Measurements from ENCODE around the gene RNF182.
"Not testable (repeated sequence)": the region's sequence is repeated elsewhere in the genome, so short reads cannot be mapped to it uniquely, and the experiment has no call there.

Gene RNF182

GRCh38 chr6:13924949-13925881 is at the start of gene RNF182:
Gene RNF182, plus strand, starts transcription at chr6:13924952. Its CDS starts 52,168 bp downstream, at chr6:13977120.
- DNase-seq (ENCODE audit: low read depth in 3 of 3) = peak in 2 of 3 donors; percentile 7 to 41

- DNase-seq (ENCODE audit: low read depth in 3 of 3) = no peak
These were observed 47.7 kb upstream of the RNF182 start for GRCh38 chr6:13877051-13877450.

GRCh38 chr6:13880061-13880663 is 44.6 kb upstream of the RNF182 start:
- not testable (repeated sequence) for DNase-seq (ENCODE audit: low read depth in 3 of 3)

- DNase-seq (ENCODE audit: low read depth in 3 of 3) = no peak
These were observed 43.1 kb upstream of the RNF182 start for GRCh38 chr6:13881621-13882165.

GRCh38 chr6:13883966-13884365 is 40.8 kb upstream of the RNF182 start:
- no peak for DNase-seq (ENCODE audit: low read depth in 3 of 3)

- DNase-seq (ENCODE audit: low read depth in 3 of 3) = no peak
These were observed 40.4 kb upstream of the RNF182 start for GRCh38 chr6:13884397-13884796.

- no peak for DNase-seq (ENCODE audit: low read depth in 3 of 3)
These were observed 39.2 kb upstream of the RNF182 start for GRCh38 chr6:13885601-13886000.

GRCh38 chr6:13886949-13887348 is 37.8 kb upstream of the RNF182 start:
- no peak for DNase-seq (ENCODE audit: low read depth in 3 of 3)

- DNase-seq (ENCODE audit: low read depth in 3 of 3) = no peak
These were observed 32.6 kb upstream of the RNF182 start for GRCh38 chr6:13892017-13892645.

GRCh38 chr6:13902922-13903321 is 21.8 kb upstream of the RNF182 start:
- DNase-seq (ENCODE audit: low read depth in 3 of 3) = no peak

GRCh38 chr6:13903364-13903763 is 21.4 kb upstream of the RNF182 start:
- DNase-seq (ENCODE audit: low read depth in 3 of 3) = no peak

- DNase-seq (ENCODE audit: low read depth in 3 of 3) = no peak
These were observed 17.8 kb upstream of the RNF182 start for GRCh38 chr6:13907001-13907350.

GRCh38 chr6:13907614-13908215 is 17.0 kb upstream of the RNF182 start:
- no peak for DNase-seq (ENCODE audit: low read depth in 3 of 3)

- no peak for DNase-seq (ENCODE audit: low read depth in 3 of 3)
These were observed 15.8 kb upstream of the RNF182 start for GRCh38 chr6:13908955-13909381.

GRCh38 chr6:13910443-13910842 is 14.3 kb upstream of the RNF182 start:
- DNase-seq (ENCODE audit: low read depth in 3 of 3) = no peak

GRCh38 chr6:13911337-13911736 is 13.4 kb upstream of the RNF182 start:
- no peak for DNase-seq (ENCODE audit: low read depth in 3 of 3)

GRCh38 chr6:13913226-13914001 is 11.3 kb upstream of the RNF182 start:
- DNase-seq (ENCODE audit: low read depth in 3 of 3) = no peak

- no peak for DNase-seq (ENCODE audit: low read depth in 3 of 3)
These were observed 10.4 kb upstream of the RNF182 start for GRCh38 chr6:13914351-13914750.

GRCh38 chr6:13915561-13916229 is 9.1 kb upstream of the RNF182 start:
- DNase-seq (ENCODE audit: low read depth in 3 of 3) = no peak

- DNase-seq (ENCODE audit: low read depth in 3 of 3) = no peak
These were observed 8.4 kb upstream of the RNF182 start for GRCh38 chr6:13916230-13916944.

Measured in stimulated activated CD4-positive, alpha-beta T cell treated with anti-CD3 and anti-CD28 coated beads, TNF-alpha, amount 100 ng/mL, for 48 hours (primary cell).